HG02588 (cell line): Measurements from ENCODE around the gene XBP1.
A peak's percentile ranks its signal among the peaks of the same experiment; 100 is the strongest.
"Not testable (repeated sequence)": the region's sequence is repeated elsewhere in the genome, so short reads cannot be mapped to it uniquely, and the experiment has no call there.

Experiments used
- ATAC-seq: cut with Tn5 transposase; IDR thresholded peaks from one replicate; pipeline ENCODE4 v1.9.1; 2021; ENCODE audit warnings: mild to moderate bottlenecking, moderate library complexity; ENCODE audit not compliant: unreplicated experiment

XBP1 gene

GRCh38 chr22:28800308-28801041 is at the start of gene XBP1:
XBP1 (minus strand) TSS chr22:28800569.
- ATAC-seq, result peak; percentile 87

DNA sequence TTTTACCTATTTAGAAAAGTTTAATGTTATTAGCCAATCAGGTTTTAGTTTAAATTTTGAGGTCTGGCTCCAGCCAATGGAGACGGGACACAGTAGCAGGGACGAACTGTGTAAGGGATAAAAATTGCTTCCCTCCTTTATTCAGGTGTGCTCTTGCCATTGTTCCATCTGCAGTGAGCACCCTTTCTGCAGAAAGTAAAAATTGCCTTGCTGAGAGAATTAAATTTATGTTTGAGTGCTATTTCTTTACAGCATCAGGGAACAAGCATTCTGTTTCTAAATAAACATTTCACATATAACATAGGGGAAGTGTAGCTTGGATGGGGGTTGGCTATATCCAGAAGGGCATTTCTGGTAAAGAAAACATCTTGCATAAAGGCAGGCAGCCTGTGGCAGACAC is 46.6 kb upstream of the XBP1 start:
- no peak for ATAC-seq

- not testable (repeated sequence) for ATAC-seq
Observed at GRCh38 chr22:28844277-28844676, 43.9 kb upstream of the XBP1 start.

DNA sequence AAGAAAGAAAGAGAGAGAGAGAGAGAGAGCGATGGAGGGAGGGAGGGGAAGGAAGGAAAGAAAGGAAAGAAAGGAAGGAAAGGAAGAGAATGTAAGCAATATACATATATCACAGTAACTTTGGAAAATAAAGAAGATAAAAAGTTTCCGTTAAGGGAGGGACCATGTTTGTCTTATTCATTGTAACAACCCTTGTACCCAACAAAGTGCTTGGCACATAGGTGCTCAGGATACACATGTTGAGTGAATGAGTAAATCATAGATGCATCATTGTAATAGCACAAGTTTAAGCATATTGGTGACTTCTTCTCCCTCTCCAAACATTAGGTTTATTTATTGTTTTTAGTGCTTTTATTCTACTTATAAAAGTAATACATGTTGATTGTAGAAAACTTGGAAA is 43.3 kb upstream of the XBP1 start:
- ATAC-seq, result no peak

- ATAC-seq, result no peak
Observed at GRCh38 chr22:28841111-28841510, 40.7 kb upstream of the XBP1 start.

GRCh38 chr22:28838971-28839370 is 38.6 kb upstream of the XBP1 start:
- no peak for ATAC-seq

- no peak for ATAC-seq
Observed at GRCh38 chr22:28837640-28838039, 37.3 kb upstream of the XBP1 start.

GRCh38 chr22:28835630-28836189 is 35.3 kb upstream of the XBP1 start:
- ATAC-seq, result no peak

- ATAC-seq, result no peak
Observed at GRCh38 chr22:28833276-28833923, 33.0 kb upstream of the XBP1 start.

DNA sequence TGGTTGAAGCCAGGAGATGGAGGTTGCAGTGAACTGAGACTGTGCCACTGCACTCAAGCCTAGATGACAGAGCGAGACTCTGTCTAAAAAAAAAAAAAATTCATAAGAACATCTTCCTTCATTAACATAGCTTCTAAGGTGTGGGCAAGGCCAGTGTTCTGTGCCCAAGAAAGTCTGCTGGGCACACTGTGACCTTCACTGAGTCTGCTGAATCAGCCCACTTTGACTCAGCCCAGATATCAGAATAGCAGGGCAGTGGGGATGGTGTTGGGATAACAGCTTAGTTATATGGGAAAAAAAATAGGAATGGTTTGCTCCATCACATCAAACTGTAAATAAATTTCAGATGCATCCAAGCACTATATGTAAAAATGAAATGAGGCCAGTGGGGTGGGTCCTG is 32.4 kb upstream of the XBP1 start:
- no peak for ATAC-seq

DNA sequence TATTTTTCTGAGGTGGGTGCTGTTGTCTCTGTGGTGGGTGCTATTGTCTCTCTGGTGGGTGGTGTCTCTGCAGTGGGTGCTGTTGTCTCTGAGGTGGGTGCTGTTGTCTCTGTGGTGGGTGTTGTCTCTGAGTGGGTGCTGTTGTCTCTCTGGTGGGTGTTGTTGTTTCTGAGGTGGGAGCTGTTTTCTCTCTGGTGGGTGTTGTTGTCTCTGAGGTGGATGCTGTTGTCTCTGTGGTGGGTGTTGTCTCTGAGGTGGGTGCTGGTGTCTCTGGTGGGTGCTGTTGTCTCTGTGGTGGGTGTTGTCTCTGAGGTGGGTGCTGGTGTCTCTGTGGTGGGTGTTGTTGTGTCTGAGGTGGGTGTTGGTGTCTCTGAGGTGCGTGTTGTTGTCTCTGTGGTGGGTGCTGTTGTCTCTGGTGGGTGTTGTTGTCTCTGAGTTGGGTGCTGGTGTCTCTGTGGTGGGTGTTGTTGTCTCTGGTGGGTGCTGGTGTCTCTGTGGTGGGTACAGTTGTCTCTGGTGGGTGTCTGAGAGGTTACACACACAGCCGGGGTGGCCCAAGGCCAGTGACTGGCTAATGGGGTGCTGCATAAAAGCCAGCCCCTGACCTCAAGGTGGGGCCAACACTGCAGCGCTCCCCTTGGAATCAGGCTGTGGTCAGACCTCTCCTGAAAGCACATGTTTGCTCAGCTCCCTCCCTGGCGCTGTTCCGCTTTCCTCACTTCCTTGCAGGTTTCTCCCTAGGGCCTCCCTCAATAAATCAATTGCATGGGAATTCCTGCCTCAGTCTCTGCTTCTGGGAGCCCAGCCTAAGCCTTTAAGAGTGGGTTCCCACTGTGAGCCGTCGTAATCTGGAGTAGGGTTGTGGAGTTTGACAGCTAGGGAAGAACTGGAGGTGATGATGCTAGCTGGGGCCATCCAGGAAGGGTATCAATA is 31.0 kb upstream of the XBP1 start:
- ATAC-seq, result no peak

DNA sequence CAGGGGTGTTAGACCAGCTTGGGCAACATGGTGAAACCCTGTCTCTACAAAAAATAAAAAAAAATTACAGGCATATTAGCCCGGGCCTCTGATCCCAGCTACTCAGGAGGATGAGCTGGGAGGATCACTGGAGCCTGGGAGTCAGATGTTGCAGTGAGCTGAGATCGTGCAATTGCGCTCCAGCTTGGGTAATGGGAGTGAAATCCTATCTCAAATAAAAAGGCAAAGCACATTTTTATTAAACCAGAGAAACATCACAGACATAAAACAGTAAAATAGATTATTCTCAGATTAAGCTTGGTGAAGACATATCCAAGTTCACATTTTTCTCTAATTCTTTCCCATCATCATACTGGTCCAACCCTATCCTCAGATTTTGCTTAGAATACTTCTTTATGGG is 30.1 kb upstream of the XBP1 start:
- ATAC-seq, result no peak

DNA sequence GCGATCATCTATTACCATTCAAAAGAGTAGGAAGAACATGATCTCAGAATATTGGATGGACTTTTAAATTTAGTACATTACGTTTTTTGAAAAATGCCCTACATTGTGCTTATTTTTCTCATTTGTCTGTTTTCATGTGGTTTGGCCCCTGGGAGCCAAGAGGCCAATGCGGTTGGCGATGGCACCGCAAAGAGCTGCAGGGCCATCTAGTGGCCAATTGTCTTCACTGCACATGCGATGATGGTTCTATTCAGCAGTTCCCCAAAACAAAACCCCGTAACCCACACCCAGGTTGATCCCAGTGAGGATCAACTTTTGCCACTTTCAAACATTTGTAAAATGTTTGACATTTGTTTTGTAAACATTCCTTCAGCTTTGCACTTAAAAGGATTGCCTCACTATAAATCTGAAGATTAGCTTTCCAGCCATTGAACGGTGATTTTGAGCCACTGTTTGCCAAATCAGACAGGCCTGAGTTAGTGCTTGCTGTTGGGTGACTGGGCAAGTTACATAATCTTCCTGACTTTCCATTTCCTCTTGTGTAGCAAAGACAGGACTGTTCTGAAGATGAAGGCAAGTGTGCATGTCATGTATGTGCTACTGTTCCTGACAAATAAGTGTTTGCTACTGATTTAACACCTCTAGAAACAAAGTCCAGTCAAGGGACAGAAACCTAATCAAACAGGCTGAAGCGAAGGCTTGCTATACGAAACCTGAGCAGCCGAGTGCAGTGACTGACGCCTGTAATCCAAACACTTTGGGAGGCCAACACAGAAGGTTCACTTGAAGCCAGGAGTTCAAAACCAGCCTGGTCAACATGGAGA is 29.2 kb upstream of the XBP1 start:
- no peak for ATAC-seq

DNA sequence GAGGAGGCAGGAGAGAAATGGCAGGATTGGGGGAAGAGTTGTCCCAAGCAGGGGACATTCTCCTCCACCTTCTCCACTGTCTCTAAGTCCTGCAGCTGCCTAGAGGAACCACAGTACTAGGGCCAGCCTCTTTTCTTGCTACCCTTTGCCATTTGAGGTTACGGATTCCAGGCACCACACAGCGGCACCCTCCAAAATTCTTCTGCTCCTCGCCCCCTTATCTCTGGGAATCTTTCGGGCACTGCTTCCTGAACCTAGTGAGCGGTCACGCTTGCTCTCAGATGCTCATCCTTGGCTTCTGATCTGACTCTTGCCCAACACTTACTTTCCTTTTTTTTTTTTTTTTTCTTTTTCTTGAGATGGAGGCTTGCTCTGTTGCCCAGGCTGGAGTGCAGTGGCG is 26.6 kb upstream of the XBP1 start:
- no peak for ATAC-seq

- not testable (repeated sequence) for ATAC-seq
Observed at GRCh38 chr22:28826430-28826829, 26.1 kb upstream of the XBP1 start.

DNA sequence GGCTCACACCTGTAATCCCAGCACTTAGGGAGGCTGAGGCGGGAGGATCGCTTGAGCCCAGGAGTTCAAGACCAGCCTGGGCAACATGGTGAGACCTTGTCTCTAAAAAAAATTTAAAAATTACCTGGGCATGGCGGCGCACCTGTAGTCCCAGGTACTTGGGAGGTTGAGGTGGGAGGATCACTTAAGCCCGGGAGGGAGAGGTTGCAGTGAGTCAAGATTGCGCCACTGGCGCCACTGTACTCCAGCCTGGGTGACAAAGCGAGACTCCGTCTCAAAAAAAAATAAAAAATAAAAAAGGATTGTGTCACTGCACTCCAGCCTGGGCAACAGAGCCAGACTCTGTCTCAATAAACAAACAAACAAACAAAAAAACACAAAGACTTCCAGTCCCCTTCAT is 24.1 kb upstream of the XBP1 start:
- ATAC-seq, result not testable (repeated sequence)

GRCh38 chr22:28822930-28823551 is 22.7 kb upstream of the XBP1 start:
- ATAC-seq, result no peak

DNA sequence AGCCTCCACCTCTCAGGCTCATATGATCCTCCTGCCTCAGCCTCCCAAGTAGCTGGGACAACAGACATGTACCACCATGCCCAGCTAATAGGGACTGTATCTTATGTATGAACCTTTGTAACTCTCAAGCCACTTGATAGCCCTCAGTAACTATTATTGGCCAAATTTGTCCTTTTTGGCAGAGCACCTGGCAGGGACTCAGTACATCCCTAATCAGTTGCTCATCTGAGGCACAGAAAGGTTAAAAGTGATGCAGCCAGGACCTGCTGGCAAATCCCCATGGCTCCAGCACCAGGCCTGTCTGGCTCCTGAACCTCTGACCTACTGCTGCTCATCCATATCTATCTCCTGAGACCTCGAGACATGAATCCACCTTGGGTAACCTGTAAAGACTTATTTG is 21.1 kb upstream of the XBP1 start:
- ATAC-seq, result no peak

- ATAC-seq, result no peak
Observed at GRCh38 chr22:28820885-28821284, 20.5 kb upstream of the XBP1 start.
